H1 (cell line): ENCODE data around the gene HLF. TPM values are rescaled to one million over a fixed set of nuclear protein-coding genes. Genes with fewer than 3 reads are reported as not detected.

Source experiments
- CTCF ChIA-PET: fragments of 300-600 bp; sonication (Branson Sonifier 250); formaldehyde crosslinking; loops from one replicate; lab custom pipeline; 2021; ENCODE audit not compliant: partially characterized antibody; lab: Charles Lee
- POLR2A ChIA-PET: fragments of 300-600 bp; sonication (Branson Sonifier 250); formaldehyde crosslinking; loops from one replicate; lab custom pipeline; 2021; ENCODE audit warnings: inconsistent platforms; ENCODE audit not compliant: partially characterized antibody; lab: Charles Lee
- DNase-seq, 2 experiments: peaks; one replicate each; pipeline versions ENCODE4 v3.0.0 to v3.0.0-alpha.2; 2010 to 2022; ENCODE audit warnings: low spot score in 2 of 2, low read depth in 1 of 2, mixed read lengths in 1 of 2
- FAIRE-seq: peaks from 2 replicates; lab custom pipeline; 2011; peaks lifted over from hg19 to GRCh38; lab: Jason Lieb, UNC
- H2AFZ ChIP-seq: 2 replicates; pipeline ENCODE4 v1.8.1; 2012; ENCODE audit warnings: low read length, inconsistent platforms
- H2AK5ac ChIP-seq: 2 replicates; pipeline ENCODE4 v1.6.1; 2013; ENCODE audit warnings: low read depth, low read length
- H2BK120ac ChIP-seq: replicated peaks from 2 replicates; pipeline ENCODE3; 2013; ENCODE audit warnings: low read depth, low read length, inconsistent platforms
- H2BK12ac ChIP-seq: 2 replicates; pipeline ENCODE4 v1.6.1; 2013; ENCODE audit warnings: low read depth, low read length
- H2BK15ac ChIP-seq: 2 replicates; pipeline ENCODE4 v1.6.1; 2013; ENCODE audit warnings: low read length
- H2BK20ac ChIP-seq: 2 replicates; pipeline ENCODE4 v1.6.1; 2013; ENCODE audit warnings: low read length
- H2BK5ac ChIP-seq: 2 replicates; pipeline ENCODE4 v1.6.1; 2013; ENCODE audit warnings: low read depth, low read length
- H3K14ac ChIP-seq: 2 replicates; pipeline ENCODE4 v1.6.1; 2013; ENCODE audit warnings: inconsistent platforms; ENCODE audit not compliant: insufficient read length
- H3K18ac ChIP-seq: 2 replicates; pipeline ENCODE4 v1.6.1; 2013; ENCODE audit warnings: low read length; ENCODE audit errors: extremely low read depth
- H3K23ac ChIP-seq: 2 replicates; pipeline ENCODE4 v1.6.1; 2013; ENCODE audit warnings: inconsistent platforms; ENCODE audit not compliant: insufficient read length
- H3K23me2 ChIP-seq: 2 replicates; pipeline ENCODE4 v1.6.1; 2013; ENCODE audit warnings: low read depth, low read length
- H3K27ac ChIP-seq: 2 replicates; pipeline ENCODE4 v1.6.1; 2011; ENCODE audit warnings: low read depth, low read length, inconsistent platforms
- H3K27me3 ChIP-seq, 4 experiments: replicated peaks in 1 of 4; 1 replicate in 1 of 4; 2 replicates in 3 of 4; pipeline versions ENCODE4 v1.6.1 to v1.8.1; 2011 to 2013; ENCODE audit warnings: low read length in 3 of 4, mild to moderate bottlenecking in 3 of 4, inconsistent platforms in 2 of 4, mixed read lengths in 2 of 4, moderate library complexity in 1 of 4; ENCODE audit not compliant: control insufficient read depth in 3 of 4, insufficient read depth in 3 of 4; ENCODE audit errors: extremely low read depth in 1 of 4
- H3K36me3 ChIP-seq, 4 experiments: 2 replicates each; pipeline versions ENCODE4 v1.6.1 to v1.8.1; 2011 to 2013; ENCODE audit warnings: mild to moderate bottlenecking in 4 of 4, low read length in 3 of 4, moderate library complexity in 2 of 4, control low read depth in 1 of 4, inconsistent platforms in 1 of 4; ENCODE audit not compliant: insufficient read depth in 4 of 4, control insufficient read depth in 2 of 4
- H3K4ac ChIP-seq: replicated peaks from 2 replicates; pipeline ENCODE3; 2013; ENCODE audit warnings: low read length, low read depth, mixed read lengths, inconsistent platforms; ENCODE audit not compliant: insufficient read length
- H3K4me1 ChIP-seq, 4 experiments: replicated peaks in 1 of 4; 1 replicate in 1 of 4; 2 replicates in 3 of 4; pipeline versions ENCODE4 v1.6.1 to v1.8.1; 2011 to 2013; ENCODE audit warnings: low read length in 3 of 4, inconsistent platforms in 2 of 4, mixed read lengths in 1 of 4; ENCODE audit not compliant: insufficient read depth in 4 of 4, control insufficient read depth in 3 of 4
- H3K4me2 ChIP-seq, 2 experiments: 2 replicates each; pipeline versions ENCODE4 v1.6.1 to v1.8.1; 2011 to 2013; ENCODE audit warnings: low read depth in 2 of 2, low read length in 2 of 2, control low read depth in 1 of 2, inconsistent platforms in 1 of 2, mild to moderate bottlenecking in 1 of 2; ENCODE audit not compliant: insufficient read depth in 1 of 2
- H3K4me3 ChIP-seq, 4 experiments: fragments of 200-600, 300-600 bp in 1 of 4; sonication (generic), shearing (Covaris generic), sonication (Bioruptor Twin) in 1 of 4; 2 replicates each; pipeline versions ENCODE4 v1.5.1 to v1.8.1; 2011 to 2016; ENCODE audit warnings: low read length in 4 of 4, low read depth in 3 of 4, control low read depth in 2 of 4, inconsistent platforms in 2 of 4, mild to moderate bottlenecking in 2 of 4, mixed read lengths in 1 of 4, moderate library complexity in 1 of 4; ENCODE audit not compliant: insufficient read depth in 2 of 4; ENCODE audit errors: extremely low read depth in 1 of 4
- H3K56ac ChIP-seq: replicated peaks from 2 replicates; pipeline ENCODE3; 2013; ENCODE audit warnings: low read depth, mild to moderate bottlenecking, mixed read lengths, low read length, inconsistent platforms; ENCODE audit not compliant: insufficient read length
- H3K79me1 ChIP-seq: 2 replicates; pipeline ENCODE4 v1.6.1; 2013; ENCODE audit warnings: low read depth, low read length, control low read depth
- H3K79me2 ChIP-seq, 2 experiments: 2 replicates each; pipeline versions ENCODE4 v1.6.1 to v1.8.1; 2012 to 2013; ENCODE audit warnings: low read length in 2 of 2, mild to moderate bottlenecking in 2 of 2, inconsistent platforms in 1 of 2; ENCODE audit not compliant: insufficient read depth in 2 of 2, control insufficient read depth in 1 of 2
- H3K9ac ChIP-seq, 4 experiments: replicated peaks in 1 of 4; 1 replicate in 1 of 4; 2 replicates in 3 of 4; pipeline versions ENCODE4 v1.6.1 to v1.8.1; 2011 to 2013; ENCODE audit warnings: low read depth in 3 of 4, low read length in 3 of 4, control low read depth in 2 of 4, mild to moderate bottlenecking in 2 of 4, moderate library complexity in 2 of 4, inconsistent platforms in 1 of 4; ENCODE audit errors: extremely low read depth in 1 of 4
- H3K9me3 ChIP-seq, 2 experiments: 2 replicates each; pipeline versions ENCODE4 v1.6.1 to v1.8.1; 2012 to 2013; ENCODE audit warnings: mild to moderate bottlenecking in 2 of 2, moderate library complexity in 2 of 2, control low read depth in 1 of 2, inconsistent platforms in 1 of 2, low read depth in 1 of 2, low read length in 1 of 2, mixed read lengths in 1 of 2; ENCODE audit not compliant: insufficient read depth in 2 of 2
- H4K20me1 ChIP-seq, 2 experiments: replicated peaks in 1 of 2; 2 replicates each; pipeline versions ENCODE3 to v1.8.1; 2011 to 2013; ENCODE audit warnings: inconsistent platforms in 2 of 2, low read length in 2 of 2, mild to moderate bottlenecking in 1 of 2; ENCODE audit not compliant: insufficient read depth in 2 of 2, control insufficient read depth in 1 of 2
- H4K5ac ChIP-seq: 2 replicates; pipeline ENCODE4 v1.6.1; 2013; ENCODE audit warnings: low read length, low read depth, mixed read lengths, inconsistent platforms; ENCODE audit not compliant: insufficient read length
- H4K8ac ChIP-seq: 2 replicates; pipeline ENCODE4 v1.8.0; 2013; ENCODE audit warnings: mild to moderate bottlenecking, moderate library complexity, low read length, inconsistent platforms; ENCODE audit not compliant: insufficient read depth; ENCODE audit errors: extremely low read depth
- H4K91ac ChIP-seq: replicated peaks from 2 replicates; pipeline ENCODE3; 2013; ENCODE audit warnings: low read length, mixed read lengths, inconsistent platforms; ENCODE audit not compliant: insufficient read length
- ASH2L ChIP-seq: fragments of 200-600, 300-600 bp; sonication (generic); IDR thresholded peaks from one replicate; pipeline ENCODE4 v1.7.1; 2017; ENCODE audit warnings: low read length
- SP4 ChIP-seq: IDR thresholded peaks from 2 replicates; pipeline ENCODE4 v1.6.1; 2012; ENCODE audit warnings: low read length, inconsistent platforms
- WGBS, 2 experiments: shearing (Covaris generic) in 1 of 2; methylation state at CpG; one replicate each; pipeline versions ENCODE4 v1.1.6 to v1.1.7; 2013 to 2015; ENCODE audit warnings: low lambda C conversion rate in 2 of 2, mixed read lengths in 2 of 2, inconsistent platforms in 1 of 2, low coverage in 1 of 2, missing lambda C conversion rate in 1 of 2; ENCODE audit not compliant: insufficient replicate concordance in 2 of 2, insufficient coverage in 1 of 2, insufficient read length in 1 of 2; ENCODE audit errors: extremely low coverage in 1 of 2, missing lambda C conversion rate in 1 of 2; 5-methylcytosine and 5-hydroxymethylcytosine counted together
- polyA plus RNA-seq, 7 experiments: library from polyadenylated mRNA; depleted of rRNA in 3 of 7; stranded (reverse) in 5 of 7; unstranded in 2 of 7; fragments of >200 nt in 5 of 7; fragments of 200-250 nt in 2 of 7; gene quantifications; 1 replicate in 5 of 7; 2 replicates in 1 of 7; 4 replicates in 1 of 7; pipeline versions ENCODE4 v1.2.1 to v1.2.3, GENCODE V29; 2011 to 2013; ENCODE audit warnings: missing spikeins in 2 of 7, mixed read lengths in 2 of 7
- total RNA-seq: library from RNA; stranded (reverse); fragmentation: NEBNext Ultra II Directional; extraction: Animal tissue kit (Norgen Biotek cat#: 25700); gene quantifications from 2 replicates; pipeline ENCODE4 v1.2.1, GENCODE V29; 2021

Gene HLF
- total and polyA plus RNA-seq, 2 of the 8 experiments (the other 6 are each of a cell fraction or from before 2014, with no cell fraction given): 0.39 to 0.60 TPM

GRCh38 chr17:55299890-55300289, 35.1 kb downstream of the HLF start:
- H3K9ac ChIP-seq: no peak overlapping the region
- no peak for FAIRE-seq
- H3K23ac ChIP-seq: no peak overlapping the region
- H4K91ac ChIP-seq: no peak overlapping the region
- H3K27ac ChIP-seq: no peak overlapping the region
- no peak overlapping the region for H3K4ac ChIP-seq
- TF ChIP-seq ASH2L (no peak), SP4 (no peak)
- no peak overlapping the region for H2BK12ac ChIP-seq
- no peak overlapping the region for H2BK15ac ChIP-seq
- no peak overlapping the region for H3K4me2 ChIP-seq
- WGBS, 2 experiments: 93% methylated on average over 4 of the region's 4 CpGs; no CpG with 5 or more reads in 1 of the 2 experiments
- H2BK120ac ChIP-seq: no peak overlapping the region
- DNase-seq: no peak
- H3K4me3 ChIP-seq: no peak overlapping the region
- no peaks in the 10 kb centered on the region for H4K20me1 ChIP-seq
- H2BK20ac ChIP-seq: no peak overlapping the region
- no peak overlapping the region for H3K14ac ChIP-seq
- ChIA-PET POLR2A (no interaction called here), CTCF (interaction anchor here (1.2 to 2.3 kb wide), 3 partner anchors 10 to 283 kb away, joined by 3 to 7 read pairs (median 3); no protein-coding TSS in a partner anchor)
- no peak overlapping the region for H4K5ac ChIP-seq
- no peaks in the 10 kb centered on the region for H3K79me2 ChIP-seq
- H3K9me3 ChIP-seq: no peaks in the 10 kb centered on the region
- H3K18ac ChIP-seq: no peak overlapping the region
- H2BK5ac ChIP-seq: no peak overlapping the region
- H3K23me2 ChIP-seq: no peaks in the 10 kb centered on the region
- H4K8ac ChIP-seq: no peak overlapping the region
- no peak overlapping the region for H2AFZ ChIP-seq
- H3K27me3 ChIP-seq: no peaks in the 10 kb centered on the region
- H3K79me1 ChIP-seq: no peaks in the 10 kb centered on the region
- no peak overlapping the region for H2AK5ac ChIP-seq
- no peak overlapping the region for H3K56ac ChIP-seq
- no peaks in the 10 kb centered on the region for H3K4me1 ChIP-seq
- H3K36me3 ChIP-seq: no peaks in the 10 kb centered on the region
